ENCODE measurements around the gene FAM171A1. TPM values are rescaled to one million over a fixed set of nuclear protein-coding genes. Genes with fewer than 3 reads are reported as not detected.

Gene FAM171A1
- total and polyA plus RNA-seq, 4 donors: 3.4 to 23.5 (median 9.7) TPM

GRCh38 chr10:15373199-15373598 lies 2.1 kb upstream of the FAM171A1 start:
- H3K27ac ChIP-seq (ENCODE audit: low read depth in 1 of 2, low read length in 1 of 2): no peak overlapping the region
- no peaks in the 10 kb centered on the region for H3K27me3 ChIP-seq (ENCODE audit: control insufficient read depth in 3 of 3, insufficient read depth in 3 of 3, low read length in 2 of 3)
- no peak overlapping the region for H3K4me3 ChIP-seq
- no peaks in the 10 kb centered on the region for H3K9me3 ChIP-seq (ENCODE audit: control insufficient read depth in 4 of 4, insufficient read depth in 3 of 4, low read length in 3 of 4)
- H3K36me3 ChIP-seq (ENCODE audit: control insufficient read depth in 4 of 4, insufficient read depth in 4 of 4, low read length in 4 of 4): no peaks in the 10 kb centered on the region
- ATAC-seq (ENCODE audit: insufficient read depth, low FRiP score): no peak
- H3K4me1 ChIP-seq (ENCODE audit: control insufficient read depth in 5 of 5, insufficient read depth in 5 of 5, low read length in 5 of 5): peaks cover 0 to 13% (median 5%) of the 10 kb centered on the region in 5 donors
- H3K9ac ChIP-seq (ENCODE audit: insufficient read depth in 1 of 2, low read length in 2 of 2): no peak overlapping the region
- 89% methylated on average over 2 of the region's 2 CpGs for WGBS, 2 donors
- TF ChIP-seq CTCF (IDR thresholded peaks at IDR 0.05; ENCODE audit: control extremely low read depth, extremely low read depth): no peak
- no peak for DNase-seq

GRCh38 chr10:15370212-15370855 lies 755 bp downstream of the FAM171A1 start:
- H3K9ac ChIP-seq (ENCODE audit: insufficient read depth in 1 of 2, low read length in 2 of 2): peak overlapping the region; percentile 56 to 83
- DNase-seq (peak in 2 of 3 donors; percentile 67 to 75), ATAC-seq (ENCODE audit: insufficient read depth, low FRiP score) (no peak)
- H3K36me3 ChIP-seq (ENCODE audit: control insufficient read depth in 4 of 4, insufficient read depth in 4 of 4, low read length in 4 of 4): no peaks in the 10 kb centered on the region
- peak overlapping the region in 1 of 2 donors; percentile 59 for H3K27ac ChIP-seq (ENCODE audit: low read depth in 1 of 2, low read length in 1 of 2)
- WGBS, 2 donors: 1% methylated on average over 27 to 65 of the region's 65 CpGs
- no peaks in the 10 kb centered on the region for H3K9me3 ChIP-seq (ENCODE audit: control insufficient read depth in 4 of 4, insufficient read depth in 3 of 4, low read length in 3 of 4)
- H3K4me1 ChIP-seq (ENCODE audit: control insufficient read depth in 5 of 5, insufficient read depth in 5 of 5, low read length in 5 of 5): peaks cover 0 to 24% (median 5%) of the 10 kb centered on the region in 5 donors
- peak overlapping the region; percentile 72 for H3K4me3 ChIP-seq
- no peak for TF ChIP-seq CTCF (IDR thresholded peaks at IDR 0.05; ENCODE audit: control extremely low read depth, extremely low read depth)
- H3K27me3 ChIP-seq (ENCODE audit: control insufficient read depth in 3 of 3, insufficient read depth in 3 of 3, low read length in 2 of 3): no peaks in the 10 kb centered on the region

GRCh38 chr10:15369256-15370211 lies 1.6 kb downstream of the FAM171A1 start:
- TF ChIP-seq CTCF (IDR thresholded peaks at IDR 0.05; ENCODE audit: control extremely low read depth, extremely low read depth): no peak
- Histone ChIP-seq H3K36me3 (ENCODE audit: control insufficient read depth in 4 of 4, insufficient read depth in 4 of 4, low read length in 4 of 4) (no peaks in the 10 kb centered on the region), H3K9me3 (ENCODE audit: control insufficient read depth in 4 of 4, insufficient read depth in 3 of 4, low read length in 3 of 4) (no peaks in the 10 kb centered on the region), H3K9ac (ENCODE audit: insufficient read depth in 1 of 2, low read length in 2 of 2) (peak overlapping the region; percentile 56 to 83), H3K4me3 (peak overlapping the region; percentile 1), H3K4me1 (ENCODE audit: control insufficient read depth in 5 of 5, insufficient read depth in 5 of 5, low read length in 5 of 5) (peaks cover 0 to 24% (median 5%) of the 10 kb centered on the region in 5 donors), H3K27me3 (ENCODE audit: control insufficient read depth in 3 of 3, insufficient read depth in 3 of 3, low read length in 2 of 3) (no peaks in the 10 kb centered on the region), H3K27ac (ENCODE audit: low read depth in 1 of 2, low read length in 1 of 2) (no peak overlapping the region)
- 29 to 35% methylated on average over 29 of the region's 29 CpGs for WGBS, 2 donors
- DNase-seq: peak; percentile 50 to 60 (median 56)
- ATAC-seq (ENCODE audit: insufficient read depth, low FRiP score): no peak

Measured in lung (tissue), 12 donors.